ENCODE measurements around the gene CAMK2B. TPM values are rescaled to one million over a fixed set of nuclear protein-coding genes. Genes with fewer than 3 reads are reported as not detected.

CAMK2B gene
- total RNA-seq, 4 donors from 2014 or later: 0.89 to 5.1 (median 1.2) TPM

GRCh38 chr7:44273681-44274622 is 51.4 kb downstream of the CAMK2B start:
- no peak overlapping the region for H3K4me3 ChIP-seq
- peaks cover 13% of the 10 kb centered on the region for H3K27me3 ChIP-seq
- H3K36me3 ChIP-seq: no peaks in the 10 kb centered on the region
- no peak for TF ChIP-seq POLR2AphosphoS5 (IDR thresholded peaks at IDR 0.05)
- TF ChIP-seq POLR2A (IDR thresholded peaks at IDR 0.05): no peak
- no peak for TF ChIP-seq CTCF (IDR thresholded peaks at IDR 0.05)
- no peak overlapping the region for H3K27ac ChIP-seq
- no peaks in the 10 kb centered on the region for H3K9me3 ChIP-seq
- no peak for DNase-seq (ENCODE audit: low spot score in 2 of 2)
- WGBS: 93% methylated on average over 13 of the region's 22 CpGs
- H3K4me1 ChIP-seq: peaks cover 4% of the 10 kb centered on the region

GRCh38 chr7:44272981-44273380 is 52.4 kb downstream of the CAMK2B start:
- TF ChIP-seq POLR2A (IDR thresholded peaks at IDR 0.05) (no peak), POLR2AphosphoS5 (IDR thresholded peaks at IDR 0.05) (no peak), EP300 (IDR thresholded peaks at IDR 0.05) (no peak), CTCF (IDR thresholded peaks at IDR 0.05) (no peak)
- Histone ChIP-seq H3K36me3 (no peaks in the 10 kb centered on the region), H3K27me3 (peaks cover 15% of the 10 kb centered on the region), H3K4me3 (no peak overlapping the region), H3K9me3 (no peaks in the 10 kb centered on the region), H3K4me1 (peaks cover 4% of the 10 kb centered on the region), H3K27ac (no peak overlapping the region)
- 83% methylated on average over 5 of the region's 6 CpGs for WGBS
- no peak for DNase-seq (ENCODE audit: low spot score in 2 of 2)

DNA sequence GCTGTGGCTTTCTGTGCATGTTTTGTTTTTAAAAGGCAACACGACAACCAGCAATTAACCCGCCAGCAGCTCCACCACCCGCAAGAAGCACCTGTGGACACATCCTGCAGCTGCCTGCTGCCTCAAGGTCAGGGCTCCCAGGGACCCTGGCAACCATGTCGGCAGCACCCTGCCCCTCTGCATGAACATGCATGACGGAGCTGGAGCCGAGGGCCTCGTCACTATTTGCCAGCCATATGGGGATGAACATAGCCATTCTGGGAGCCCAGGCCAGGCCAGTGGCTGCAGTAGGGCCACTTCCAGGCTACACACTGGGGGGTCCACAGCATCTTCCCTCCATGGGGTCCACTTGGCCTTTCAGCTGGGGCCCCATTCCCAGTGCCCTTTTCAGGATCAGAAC is 52.9 kb downstream of the CAMK2B start:
- Histone ChIP-seq H3K4me3 (no peak overlapping the region), H3K36me3 (no peaks in the 10 kb centered on the region), H3K27ac (no peak overlapping the region), H3K27me3 (peaks cover 19% of the 10 kb centered on the region), H3K4me1 (peaks cover 4% of the 10 kb centered on the region), H3K9me3 (no peaks in the 10 kb centered on the region)
- TF ChIP-seq CTCF (IDR thresholded peaks at IDR 0.05) (no peak), POLR2A (IDR thresholded peaks at IDR 0.05) (no peak), POLR2AphosphoS5 (IDR thresholded peaks at IDR 0.05) (no peak), EP300 (IDR thresholded peaks at IDR 0.05) (no peak)
- 92% methylated on average over 6 of the region's 7 CpGs for WGBS
- no peak for DNase-seq (ENCODE audit: low spot score in 2 of 2)

DNA sequence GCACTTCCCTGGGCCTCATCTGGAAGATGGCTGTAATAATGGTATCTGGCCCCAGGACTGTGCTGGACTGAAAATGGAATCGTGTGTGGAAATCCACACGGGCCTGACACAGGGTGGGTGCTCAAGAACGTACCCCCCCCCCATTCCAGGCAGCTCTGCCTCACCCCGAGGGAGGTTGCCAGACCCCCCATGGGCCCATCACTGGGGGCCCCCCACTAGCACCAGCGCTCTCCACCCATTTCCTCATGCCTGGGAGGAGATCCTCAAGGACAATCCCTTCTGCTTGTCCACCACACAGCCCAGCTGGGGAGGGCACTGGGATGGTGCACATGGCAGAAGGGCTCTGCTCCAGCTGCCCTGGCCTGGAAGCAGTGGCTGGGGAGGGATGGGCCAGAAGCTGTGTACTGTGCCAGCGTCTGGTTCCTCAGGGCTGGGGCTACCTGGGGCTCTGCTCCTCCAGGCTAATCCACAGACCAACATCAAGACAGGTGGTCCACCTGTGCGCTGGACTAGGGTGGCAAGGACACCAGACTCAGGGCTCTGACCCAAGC is 55.4 kb downstream of the CAMK2B start:
- Histone ChIP-seq H3K4me3 (no peak overlapping the region), H3K4me1 (no peaks in the 10 kb centered on the region), H3K36me3 (no peaks in the 10 kb centered on the region), H3K27ac (no peak overlapping the region), H3K9me3 (no peaks in the 10 kb centered on the region), H3K27me3 (peaks cover 15% of the 10 kb centered on the region)
- WGBS: 100% methylated on average over 1 of the region's 7 CpGs
- DNase-seq (ENCODE audit: low spot score in 2 of 2): no peak
- TF ChIP-seq EP300 (IDR thresholded peaks at IDR 0.05): no peak

DNA sequence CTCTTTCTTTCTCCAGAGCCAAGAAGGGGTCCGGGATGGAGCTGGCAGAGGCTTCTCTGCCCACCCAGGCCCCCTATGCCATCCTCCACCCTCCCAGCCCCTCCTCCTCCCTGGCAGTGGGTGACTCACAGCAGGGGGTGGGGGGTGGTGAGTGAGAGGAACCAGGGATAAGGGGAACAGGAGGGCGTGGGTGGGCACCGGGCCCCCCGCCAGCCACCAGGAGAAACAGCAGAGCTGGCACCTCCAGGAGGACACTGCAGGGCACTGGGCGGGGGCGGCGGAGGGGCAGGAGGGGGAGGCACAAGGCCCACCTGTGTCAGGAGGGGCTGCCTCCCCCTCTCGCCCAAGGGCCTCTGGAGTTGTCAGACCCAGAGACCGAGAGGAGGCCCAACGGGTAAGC is 56.0 kb downstream of the CAMK2B start:
- peaks cover 21% of the 10 kb centered on the region for H3K27me3 ChIP-seq
- 77% methylated on average over 10 of the region's 10 CpGs for WGBS

More for the DNA sequence above, 56.0 kb downstream of the CAMK2B start:
- H3K27ac ChIP-seq: no peak overlapping the region
- H3K36me3 ChIP-seq: no peaks in the 10 kb centered on the region
- TF ChIP-seq POLR2A (IDR thresholded peaks at IDR 0.05): no peak
- TF ChIP-seq CTCF (IDR thresholded peaks at IDR 0.05): no peak
- TF ChIP-seq EP300 (IDR thresholded peaks at IDR 0.05): no peak
- no peak for TF ChIP-seq POLR2AphosphoS5 (IDR thresholded peaks at IDR 0.05)
- no peaks in the 10 kb centered on the region for H3K9me3 ChIP-seq
- H3K4me3 ChIP-seq: no peak overlapping the region
- H3K4me1 ChIP-seq: no peaks in the 10 kb centered on the region
- no peak for DNase-seq (ENCODE audit: low spot score in 2 of 2)

Measured in suprapubic skin (tissue), 4 donors.